ENCODE measurements around the gene KRT73. TPM values are rescaled to one million over a fixed set of nuclear protein-coding genes. Genes with fewer than 3 reads are reported as not detected.

Gene KRT73
- total and polyA plus RNA-seq, 3 donors from 2014 or later, result 0.16 TPM; not detected in 2

DNA sequence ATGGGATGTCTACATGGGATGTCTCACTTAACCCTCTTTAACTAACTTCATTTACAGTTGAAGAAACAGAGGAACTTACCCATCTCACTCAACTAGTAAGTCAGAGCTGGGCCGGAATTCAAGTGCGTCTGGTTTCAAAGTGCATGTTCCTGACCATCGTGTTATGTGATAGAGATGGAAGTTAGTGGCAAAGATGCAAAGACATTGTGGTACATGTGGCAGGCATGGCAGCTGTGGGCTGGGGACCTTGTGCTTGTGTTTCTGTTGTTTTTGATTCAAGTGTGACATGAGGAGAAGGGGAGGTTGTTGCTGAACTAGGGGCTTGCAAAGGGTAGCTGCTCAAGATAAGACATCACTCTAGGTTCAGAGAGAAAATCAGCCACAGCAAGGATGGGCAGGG lies 42.4 kb downstream of the KRT73 start:
- Histone ChIP-seq H3K27ac (no peak overlapping the region), H3K4me3 (no peak overlapping the region), H3K9me3 (no peaks in the 10 kb centered on the region), H3K27me3 (no peaks in the 10 kb centered on the region), H3K36me3 (ENCODE audit: low read depth, missing control alignments) (no peaks in the 10 kb centered on the region), H3K4me1 (no peaks in the 10 kb centered on the region)
- no peak for DNase-seq
- 93 to 98% methylated on average over 3 of the region's 3 CpGs for WGBS, 2 donors
- TF ChIP-seq POLR2A (IDR thresholded peaks at IDR 0.05) (no peak), CTCF (IDR thresholded peaks at IDR 0.05) (no peak)
- intact Hi-C loops (cut with DNase I; ENCODE audit: low total_unique reads), result no loop called here

DNA sequence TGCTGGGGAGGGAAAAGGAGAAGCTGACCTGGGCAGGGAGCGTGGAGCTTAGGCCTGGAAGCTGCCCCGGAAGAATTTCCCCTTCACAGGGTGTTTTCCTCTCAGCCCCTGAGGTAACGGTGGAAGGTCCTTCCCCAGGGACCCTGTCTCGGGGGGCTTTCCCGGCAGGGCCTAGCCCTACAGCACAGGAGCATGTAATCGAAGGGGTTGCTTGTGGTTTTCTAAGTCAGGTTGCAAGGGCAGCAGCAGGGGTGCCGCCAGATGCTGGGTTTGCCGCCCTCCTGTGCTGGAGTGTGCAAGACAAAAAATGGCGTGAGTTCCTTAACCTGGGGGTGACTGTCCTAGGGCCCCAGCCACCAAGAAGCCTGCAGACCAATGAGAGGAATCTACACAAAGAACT lies 43.1 kb downstream of the KRT73 start:
- H3K4me1 ChIP-seq, result no peaks in the 10 kb centered on the region
- no peak for DNase-seq
- H3K27ac ChIP-seq, result no peak overlapping the region
- TF ChIP-seq CTCF (IDR thresholded peaks at IDR 0.05) (no peak), POLR2A (IDR thresholded peaks at IDR 0.05) (no peak)
- 96 to 98% methylated on average over 9 of the region's 9 CpGs for WGBS, 2 donors
- H3K36me3 ChIP-seq (ENCODE audit: low read depth, missing control alignments), result no peaks in the 10 kb centered on the region
- no peak overlapping the region for H3K4me3 ChIP-seq
- H3K27me3 ChIP-seq, result no peaks in the 10 kb centered on the region
- intact Hi-C loops (cut with DNase I; ENCODE audit: low total_unique reads), result no loop called here
- H3K9me3 ChIP-seq, result no peaks in the 10 kb centered on the region

DNA sequence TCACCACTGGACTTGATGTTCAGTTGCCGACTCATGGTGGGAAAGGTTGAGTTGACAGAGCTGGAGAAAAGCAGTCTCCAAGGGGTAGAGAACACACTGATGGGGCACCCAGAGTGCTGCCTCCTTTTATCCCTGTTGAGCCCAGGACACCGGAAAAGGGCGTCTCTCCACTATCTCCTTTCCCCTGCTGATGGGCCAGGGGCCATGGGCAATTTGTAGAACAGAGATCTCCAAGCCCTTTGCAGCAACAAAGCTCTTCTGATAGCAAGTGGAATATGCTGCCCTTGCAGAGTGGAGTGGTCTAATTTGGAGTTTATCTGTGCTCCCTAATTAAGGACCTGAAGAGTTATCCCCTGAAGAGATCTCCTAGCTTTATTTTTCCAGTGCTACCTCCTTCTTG lies 44.6 kb downstream of the KRT73 start, which contains the start of gene KRT74:
TSS of gene KRT74 (minus strand) at position 101 of the 400 bp plus-strand sequence. CDS start at position 35, 66 bp downstream.
- Histone ChIP-seq H3K4me1 (no peaks in the 10 kb centered on the region), H3K27me3 (no peaks in the 10 kb centered on the region), H3K4me3 (no peak within 1 kb of the TSS), H3K27ac (no peak within 1 kb of the TSS), H3K9me3 (no peaks in the 10 kb centered on the region), H3K36me3 (ENCODE audit: low read depth, missing control alignments) (no peaks in the 10 kb centered on the region)
- TF ChIP-seq CTCF (IDR thresholded peaks at IDR 0.05), result no peak
- no peak for TF ChIP-seq POLR2A (IDR thresholded peaks at IDR 0.05)
- DNase-seq, result no peak
- intact Hi-C loops (cut with DNase I; ENCODE audit: low total_unique reads), result no loop called here
- WGBS, 2 donors, result 90 to 100% methylated on average over 3 of the region's 3 CpGs

DNA sequence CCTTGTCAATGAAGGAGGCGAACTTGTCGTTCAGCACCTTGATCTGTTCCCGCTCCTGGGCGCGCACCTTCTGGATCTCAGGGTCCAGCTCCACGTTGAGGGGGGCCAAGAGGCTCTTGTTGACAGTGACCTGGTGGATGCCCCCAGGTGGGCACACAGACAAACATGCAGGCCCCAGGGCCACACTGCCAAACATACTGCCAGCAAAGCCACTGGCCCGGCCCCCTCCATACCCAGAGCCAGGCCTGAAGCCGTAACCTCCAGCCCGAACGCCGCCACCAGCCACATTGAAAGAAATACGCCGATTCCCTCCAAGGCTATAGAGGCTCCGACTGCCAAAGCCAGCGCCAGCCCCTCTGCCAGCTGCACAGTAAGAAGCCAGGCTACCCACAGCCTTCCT lies 45.1 kb downstream of the KRT73 start:
- Histone ChIP-seq H3K27ac (no peak overlapping the region), H3K4me3 (no peak overlapping the region), H3K27me3 (no peaks in the 10 kb centered on the region), H3K9me3 (no peaks in the 10 kb centered on the region), H3K36me3 (ENCODE audit: low read depth, missing control alignments) (no peaks in the 10 kb centered on the region), H3K4me1 (no peaks in the 10 kb centered on the region)
- no peak for TF ChIP-seq CTCF (IDR thresholded peaks at IDR 0.05)
- TF ChIP-seq POLR2A (IDR thresholded peaks at IDR 0.05), result no peak
- intact Hi-C loops (cut with DNase I; ENCODE audit: low total_unique reads), result no loop called here
- WGBS, 2 donors, result 93 to 97% methylated on average over 13 to 15 of the region's 15 CpGs
- no peak for DNase-seq

- no peak for DNase-seq
- no peaks in the 10 kb centered on the region for H3K9me3 ChIP-seq
- TF ChIP-seq POLR2A (IDR thresholded peaks at IDR 0.05) (no peak), CTCF (IDR thresholded peaks at IDR 0.05) (no peak)
- H3K36me3 ChIP-seq (ENCODE audit: low read depth, missing control alignments), result no peaks in the 10 kb centered on the region
- no peaks in the 10 kb centered on the region for H3K27me3 ChIP-seq
- intact Hi-C loops (cut with DNase I; ENCODE audit: low total_unique reads), result no loop called here
- 90 to 96% methylated on average over 6 to 10 of the region's 10 CpGs for WGBS, 2 donors
- peaks cover 3% of the 10 kb centered on the region for H3K4me1 ChIP-seq
- H3K4me3 ChIP-seq, result no peak overlapping the region
- H3K27ac ChIP-seq, result no peak overlapping the region
Observed at GRCh38 chr12:52570511-52570910, 47.8 kb downstream of the KRT73 start.
